GM04504 (cell line): ENCODE data around the gene KIF1A.
"Not testable (repeated sequence)": the region's sequence is repeated elsewhere in the genome, so short reads cannot be mapped to it uniquely, and the experiment has no call there.

Experiments used
- DNase-seq: peaks from one replicate; pipeline ENCODE4 v3.0.0-alpha.2; 2012; ENCODE audit warnings: low read depth

Gene KIF1A

GRCh38 chr2:240685771-240686371 lies 134.1 kb downstream of the KIF1A start:
- no peak for DNase-seq

- DNase-seq = not testable (repeated sequence)
Observed at GRCh38 chr2:240683980-240684728, 135.9 kb downstream of the KIF1A start.

- DNase-seq = not testable (repeated sequence)
Observed at GRCh38 chr2:240683329-240683979, 136.6 kb downstream of the KIF1A start.

GRCh38 chr2:240682431-240683224 lies 137.4 kb downstream of the KIF1A start, which contains the start of gene AQP12B:
Gene AQP12B, minus strand, starts transcription at chr2:240682885. Its CDS starts 48 bp downstream, at chr2:240682837.
- DNase-seq = not testable (repeated sequence)

- not testable (repeated sequence) for DNase-seq
Observed at GRCh38 chr2:240680185-240680584, 139.8 kb downstream of the KIF1A start.

GRCh38 chr2:240678909-240679308 lies 141.1 kb downstream of the KIF1A start:
- not testable (repeated sequence) for DNase-seq

- DNase-seq = not testable (repeated sequence)
Observed at GRCh38 chr2:240678043-240678442, 142.0 kb downstream of the KIF1A start.

- DNase-seq = not testable (repeated sequence)
Observed at GRCh38 chr2:240675345-240675744, 144.7 kb downstream of the KIF1A start.

GRCh38 chr2:240674461-240675184 lies 145.4 kb downstream of the KIF1A start:
- not testable (repeated sequence) for DNase-seq

- no peak for DNase-seq
Observed at GRCh38 chr2:240672701-240673190, 147.3 kb downstream of the KIF1A start.

GRCh38 chr2:240672076-240672700 lies 147.8 kb downstream of the KIF1A start:
- no peak for DNase-seq

- no peak for DNase-seq
Observed at GRCh38 chr2:240670950-240671349, 149.1 kb downstream of the KIF1A start.

- DNase-seq = no peak
Observed at GRCh38 chr2:240670402-240670801, 149.6 kb downstream of the KIF1A start.

GRCh38 chr2:240664622-240665021 lies 155.4 kb downstream of the KIF1A start:
- DNase-seq = no peak
